ENCODE results near the gene INPP5B. TPM values are rescaled to one million over a fixed set of nuclear protein-coding genes. Genes with fewer than 3 reads are reported as not detected.

INPP5B gene
- total and polyA plus RNA-seq, 12 donors = 4.1 to 17.3 (median 12.5) TPM

DNA sequence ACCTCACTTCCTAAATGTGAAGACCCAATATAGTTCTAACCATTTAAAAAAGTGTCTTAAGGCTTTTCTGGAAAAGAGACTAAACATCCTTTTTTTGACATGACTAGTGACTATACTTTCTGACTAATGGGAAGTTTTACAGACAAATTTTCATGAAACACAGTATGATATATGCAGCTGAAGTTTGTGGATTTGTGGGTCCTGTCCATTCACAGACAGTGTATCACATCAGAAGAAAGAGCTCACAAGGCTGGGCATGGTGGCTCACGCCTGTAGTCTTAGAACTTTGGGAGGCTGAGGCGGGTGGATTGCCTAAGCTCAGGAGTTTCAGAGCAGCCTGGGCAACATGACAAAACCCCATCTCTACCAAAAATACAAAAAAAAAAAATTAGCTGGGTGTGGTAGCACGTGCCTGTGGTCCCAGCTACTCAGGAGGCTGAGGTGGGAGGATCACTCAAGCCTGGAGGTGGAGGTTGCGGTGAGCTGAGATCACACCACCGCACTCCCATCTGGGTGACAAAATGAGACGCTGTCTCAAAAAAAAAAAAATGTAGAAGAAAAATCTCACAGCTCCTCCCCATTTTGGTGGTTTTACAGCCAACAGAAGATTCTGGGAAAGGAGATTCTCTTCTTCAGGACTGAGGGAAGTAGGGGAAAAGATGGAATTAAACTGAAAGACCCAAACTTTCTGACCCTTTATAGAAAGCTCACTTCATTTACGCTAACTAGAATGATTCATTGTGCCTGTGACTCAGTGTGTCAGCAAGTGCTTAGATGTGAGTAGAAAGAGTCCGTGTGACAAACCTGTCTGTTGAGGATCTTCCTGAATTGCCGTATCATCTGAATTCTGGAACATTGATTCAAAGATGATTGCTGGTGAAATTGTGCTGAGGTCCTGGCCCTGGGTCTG is 123.7 kb downstream of the INPP5B start:
- no peak for ATAC-seq
- peaks cover 0 to 94% (median 22%) of the 10 kb centered on the region in 9 donors for H3K36me3 ChIP-seq
- 93 to 95% methylated on average over 9 of the region's 9 CpGs for WGBS, 2 donors

DNA sequence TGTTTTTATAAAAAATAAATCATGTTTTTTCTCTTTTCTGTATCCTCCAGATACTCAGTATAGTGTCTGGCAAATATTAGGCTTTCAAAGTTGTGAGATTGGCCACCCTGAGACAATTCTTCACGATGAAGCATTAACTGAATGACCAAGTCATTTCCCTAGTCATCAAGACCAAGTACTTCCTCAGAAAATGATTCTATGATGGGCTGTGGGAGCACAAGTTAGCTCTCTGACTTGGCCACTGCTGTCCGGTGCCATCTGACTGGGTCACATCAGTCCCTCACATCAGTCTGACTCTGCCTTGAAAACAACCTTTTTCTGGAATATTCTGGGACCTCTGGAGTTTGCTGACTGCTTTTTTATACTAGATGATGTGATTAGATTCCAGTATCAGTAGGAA is 125.4 kb downstream of the INPP5B start:
- intact Hi-C loops (cut with DNase I) = no loop called here
- TF ChIP-seq CTCF (IDR thresholded peaks at IDR 0.05) = no peak
- DNase-seq (no peak), ATAC-seq (no peak)
- peaks cover 0 to 16% (median 5%) of the 10 kb centered on the region in 9 donors for H3K4me1 ChIP-seq
- H3K4me3 ChIP-seq = no peak overlapping the region
- no peaks in the 10 kb centered on the region for H3K9me3 ChIP-seq
- H3K27me3 ChIP-seq = no peaks in the 10 kb centered on the region
- no peak overlapping the region for H3K27ac ChIP-seq
- WGBS, 2 donors = 91 to 97% methylated on average over 2 of the region's 2 CpGs
- peaks cover 0 to 95% (median 22%) of the 10 kb centered on the region in 9 donors for H3K36me3 ChIP-seq

More for the DNA sequence above, 123.7 kb downstream of the INPP5B start:
- Histone ChIP-seq H3K27me3 (no peaks in the 10 kb centered on the region), H3K9me3 (no peaks in the 10 kb centered on the region), H3K4me1 (peaks cover 0 to 16% (median 0%) of the 10 kb centered on the region in 9 donors), H3K4me3 (no peak overlapping the region), H3K27ac (no peak overlapping the region)
- no peak for TF ChIP-seq CTCF (IDR thresholded peaks at IDR 0.05)
- intact Hi-C loops (cut with DNase I) = no loop called here
- no peak for DNase-seq

- no peaks in the 10 kb centered on the region for H3K27me3 ChIP-seq
- H3K9me3 ChIP-seq = no peaks in the 10 kb centered on the region
- WGBS, 2 donors = 19 to 23% methylated on average over 2 of the region's 2 CpGs
- peak in 4 of 8 donors; percentile 61 to 73 (median 64) for ATAC-seq
- peaks cover 0 to 8% (median 4%) of the 10 kb centered on the region in 9 donors for H3K4me1 ChIP-seq
- DNase-seq = peak; percentile 30 to 31
- intact Hi-C loops (cut with DNase I) = loop anchor here in 1 of 10 donors (10.0 kb wide), 1 partner anchor 167 kb away; no protein-coding TSS in a partner anchor
- H3K27ac ChIP-seq = peak overlapping the region in 1 of 10 donors; percentile 2
- TF ChIP-seq CTCF (IDR thresholded peaks at IDR 0.05) = no peak
- H3K36me3 ChIP-seq = peaks cover 0 to 97% (median 24%) of the 10 kb centered on the region in 9 donors
- H3K4me3 ChIP-seq = no peak overlapping the region
Measured at GRCh38 chr1:37817481-37817880, 129.4 kb downstream of the INPP5B start.

DNA sequence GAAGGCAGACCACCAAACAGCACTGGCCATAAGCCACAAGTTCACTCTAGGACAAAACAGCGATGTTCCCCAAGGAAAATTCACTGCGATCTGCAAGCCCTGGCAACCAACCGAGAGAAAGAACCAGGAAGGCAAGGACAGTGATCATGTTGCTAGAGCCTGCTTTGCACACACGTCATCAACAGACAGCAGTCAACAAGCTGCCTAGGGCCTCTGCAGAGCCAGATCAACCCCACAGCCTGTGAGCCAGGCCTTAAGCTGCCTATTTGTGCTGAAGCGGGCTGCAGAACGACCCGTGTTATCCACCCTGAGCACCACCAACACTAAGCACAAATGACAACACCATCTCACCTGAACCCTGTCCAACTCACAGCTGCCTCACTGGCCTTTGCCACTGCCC is 132.6 kb downstream of the INPP5B start:
- 80 to 81% methylated on average over 7 of the region's 7 CpGs for WGBS, 2 donors
- no peaks in the 10 kb centered on the region for H3K9me3 ChIP-seq
- no peak for DNase-seq
- intact Hi-C loops (cut with DNase I) = loop anchor here in 5 of 10 donors (5.0 to 10.0 kb wide), 3 partner anchors 43 to 171 kb away; partner anchors contain the start of gene MTF1 (in 4 of the 5)
- H3K27ac ChIP-seq = peak overlapping the region in 1 of 10 donors; percentile 15
- peaks cover 0 to 31% (median 9%) of the 10 kb centered on the region in 9 donors for H3K4me1 ChIP-seq
- ATAC-seq = peak in 1 of 8 donors; percentile 31
- H3K36me3 ChIP-seq = peaks cover 0 to 79% (median 13%) of the 10 kb centered on the region in 9 donors
- H3K27me3 ChIP-seq = no peaks in the 10 kb centered on the region
- no peak for TF ChIP-seq CTCF (IDR thresholded peaks at IDR 0.05)
- no peak overlapping the region for H3K4me3 ChIP-seq
